ENCODE measurements around the gene SOCS1. TPM values are rescaled to one million over a fixed set of nuclear protein-coding genes. Genes with fewer than 3 reads are reported as not detected.

Gene SOCS1
- total RNA-seq, 1 experiment from 2014 or later = 0.16 TPM

DNA sequence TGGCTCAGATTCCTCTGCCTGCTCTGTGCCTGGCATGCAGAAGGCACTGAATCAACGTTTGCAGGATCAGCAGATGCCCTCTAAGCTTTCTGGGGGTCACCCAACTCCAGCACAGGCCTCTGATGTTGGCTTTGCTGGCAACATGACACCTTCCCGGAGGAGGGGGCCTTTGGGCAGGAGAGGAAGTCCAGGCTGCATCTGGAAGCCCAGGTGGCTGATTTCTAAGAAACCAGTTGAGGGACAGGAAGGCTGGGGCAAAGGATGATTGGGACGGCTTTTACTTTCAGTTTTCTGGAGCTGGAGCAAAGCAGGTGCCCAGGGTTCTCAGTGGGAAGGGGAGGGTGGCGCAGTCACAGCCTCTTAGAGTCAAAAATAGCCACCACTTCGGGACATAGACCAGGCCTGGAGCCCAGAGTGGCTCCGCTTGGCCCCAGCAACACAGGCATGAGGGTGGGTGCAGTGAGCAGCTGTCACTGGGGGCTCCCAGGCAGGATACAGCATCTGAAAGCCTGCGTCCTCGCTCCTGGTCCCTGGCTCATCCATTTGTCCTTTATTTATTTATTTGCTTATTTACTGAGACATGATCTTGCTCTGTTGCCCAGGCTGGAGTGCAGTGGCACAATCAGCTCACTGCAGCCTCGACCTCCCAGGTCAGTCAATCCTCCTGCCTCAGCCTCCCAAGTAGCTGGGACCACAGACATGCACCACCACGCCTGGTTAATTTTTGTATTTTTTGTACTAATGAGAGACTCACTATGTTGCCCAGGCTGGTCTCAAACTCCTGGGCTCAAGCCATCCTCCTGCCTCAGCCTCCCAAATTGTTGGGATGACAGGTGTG lies 15.1 kb downstream of the SOCS1 start:
- Histone ChIP-seq H3K36me3 (no peaks in the 10 kb centered on the region), H3K27me3 (no peaks in the 10 kb centered on the region), H3K9me3 (no peaks in the 10 kb centered on the region), H3K4me3 (no peak overlapping the region)
- DNase-seq = no peak

DNA sequence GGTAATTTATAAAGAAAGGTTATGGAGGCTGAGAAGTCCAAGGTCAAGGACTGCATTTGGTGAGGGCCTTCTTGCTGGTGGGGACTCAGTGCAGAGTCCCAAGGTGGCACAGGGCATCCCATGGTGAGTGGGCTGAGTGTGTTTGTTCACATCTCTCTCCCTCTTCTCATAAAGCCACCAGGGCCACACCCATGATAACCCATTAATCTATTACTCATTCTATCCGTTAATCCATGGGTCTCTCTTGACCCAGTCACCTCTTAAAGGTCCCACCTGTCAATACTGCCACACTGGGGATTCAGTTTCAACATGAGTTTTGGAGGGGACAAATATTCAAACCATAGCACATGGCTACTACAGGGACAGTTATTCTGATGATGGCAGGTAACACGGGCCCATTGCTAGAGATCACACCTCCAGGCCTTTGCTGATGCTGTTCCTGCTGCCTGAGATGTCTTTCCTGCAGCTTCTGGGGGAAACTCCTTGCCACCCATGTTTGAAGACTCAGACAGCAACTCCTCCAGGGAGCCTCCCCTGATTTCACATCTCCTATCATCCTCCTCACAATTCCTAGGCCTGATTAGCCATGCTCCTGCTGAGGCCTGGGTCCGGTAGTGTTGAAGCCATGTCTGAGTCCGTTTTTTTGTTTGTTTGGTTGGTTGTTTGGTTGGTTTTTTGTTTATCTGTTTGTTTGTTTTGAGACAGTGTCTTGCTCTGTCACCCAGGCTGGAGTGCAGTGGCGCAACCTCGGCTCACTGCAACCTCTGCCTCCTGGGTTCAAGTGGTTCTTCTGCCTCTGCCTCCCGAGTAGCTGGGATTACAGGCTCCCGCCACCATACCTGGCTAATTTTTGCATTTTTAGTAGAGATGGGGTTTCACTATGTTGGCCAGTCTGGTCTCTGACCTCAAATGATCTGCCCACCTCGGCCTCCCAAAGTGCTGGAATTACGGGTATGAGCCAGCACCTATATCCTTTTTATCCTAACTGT lies 16.1 kb downstream of the SOCS1 start:
- H3K27me3 ChIP-seq = no peaks in the 10 kb centered on the region
- no peaks in the 10 kb centered on the region for H3K9me3 ChIP-seq
- no peaks in the 10 kb centered on the region for H3K36me3 ChIP-seq
- no peak overlapping the region for H3K4me3 ChIP-seq
- DNase-seq = no peak

DNA sequence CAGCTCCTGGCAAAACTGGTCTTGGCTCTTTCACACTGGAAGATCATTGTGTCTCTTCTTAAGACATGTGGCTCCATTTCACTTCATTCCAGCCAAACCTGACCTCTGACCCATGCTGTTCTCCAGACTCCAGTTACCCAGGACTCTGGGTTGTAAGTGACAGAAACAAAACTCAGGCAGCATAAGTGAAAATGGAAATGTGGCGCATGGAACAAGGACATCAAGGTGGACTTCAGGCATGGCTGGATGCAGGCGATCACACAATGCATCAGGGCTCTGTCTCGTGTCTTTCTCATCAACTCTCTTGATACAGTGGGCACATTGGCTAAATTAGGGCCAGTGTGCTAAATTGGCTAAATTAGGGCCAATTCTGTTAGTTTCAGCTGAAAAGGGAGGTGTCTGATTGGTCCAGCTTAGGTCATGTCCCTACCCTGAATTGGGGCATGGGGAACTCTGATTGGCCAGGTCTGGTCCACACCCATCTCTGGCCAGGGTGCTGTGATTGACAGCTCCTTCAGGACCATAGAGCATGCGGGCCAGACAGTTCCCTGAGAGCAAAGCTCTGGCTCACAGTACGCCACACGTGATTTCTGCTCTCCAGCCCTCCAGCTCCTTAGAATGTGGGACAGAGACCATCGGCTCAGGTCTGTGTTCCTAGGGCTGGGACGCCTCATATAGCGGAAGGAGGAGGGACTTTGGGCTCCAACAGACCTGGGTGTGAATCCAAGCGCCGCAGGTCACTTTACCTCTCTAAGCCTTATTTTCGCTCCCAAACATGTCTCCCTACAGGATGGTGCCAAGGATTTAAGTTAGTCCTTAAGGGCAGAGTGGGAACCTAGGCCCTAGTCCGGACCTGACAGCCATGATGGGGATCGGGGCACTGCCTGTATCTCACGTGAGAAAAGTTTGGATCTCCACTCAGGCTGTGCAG lies 17.5 kb downstream of the SOCS1 start:
- H3K9me3 ChIP-seq = no peaks in the 10 kb centered on the region
- no peaks in the 10 kb centered on the region for H3K36me3 ChIP-seq
- H3K27me3 ChIP-seq = no peaks in the 10 kb centered on the region
- no peak for DNase-seq
- no peak overlapping the region for H3K4me3 ChIP-seq

DNA sequence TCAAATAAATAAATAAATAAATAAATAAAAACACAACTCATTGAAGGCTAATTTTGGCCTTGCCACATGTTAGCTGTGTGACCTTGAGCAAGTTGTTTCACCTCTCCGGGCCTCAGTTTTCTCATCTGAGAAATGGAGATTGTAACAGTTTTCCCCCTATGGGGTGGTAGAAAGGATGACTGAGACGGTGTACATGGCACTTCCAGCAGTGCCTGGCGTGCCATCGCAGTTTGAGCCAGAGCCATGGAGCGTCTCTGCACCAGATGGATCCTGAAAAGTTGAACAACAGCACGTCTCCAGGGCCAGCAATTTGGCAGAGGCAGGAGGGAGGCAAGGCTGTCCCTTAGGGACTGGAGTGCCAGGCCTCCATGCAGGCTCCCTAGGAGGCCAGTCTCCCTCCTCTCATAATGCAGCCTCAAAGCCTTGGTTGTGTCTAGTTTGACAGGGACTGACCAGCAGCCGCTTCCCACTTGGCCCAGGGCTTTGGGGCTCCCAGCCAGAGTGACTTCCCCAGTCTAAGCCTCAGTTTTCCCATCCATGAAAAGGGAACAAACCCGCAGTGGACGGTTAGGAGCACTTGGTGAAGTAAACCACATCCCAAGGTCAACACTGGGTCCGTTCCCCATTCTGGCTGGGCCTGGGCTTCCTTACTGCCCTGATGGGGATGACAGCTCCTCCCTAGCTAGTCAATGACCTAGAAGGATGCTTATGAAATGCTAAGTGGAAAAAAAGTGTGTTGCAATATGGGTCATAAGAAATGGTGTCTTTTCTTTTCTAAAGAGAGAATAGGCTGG lies 19.3 kb downstream of the SOCS1 start:
- no peak overlapping the region for H3K4me3 ChIP-seq
- no peaks in the 10 kb centered on the region for H3K9me3 ChIP-seq
- DNase-seq = no peak
- H3K27me3 ChIP-seq = no peaks in the 10 kb centered on the region
- H3K36me3 ChIP-seq = no peaks in the 10 kb centered on the region

DNA sequence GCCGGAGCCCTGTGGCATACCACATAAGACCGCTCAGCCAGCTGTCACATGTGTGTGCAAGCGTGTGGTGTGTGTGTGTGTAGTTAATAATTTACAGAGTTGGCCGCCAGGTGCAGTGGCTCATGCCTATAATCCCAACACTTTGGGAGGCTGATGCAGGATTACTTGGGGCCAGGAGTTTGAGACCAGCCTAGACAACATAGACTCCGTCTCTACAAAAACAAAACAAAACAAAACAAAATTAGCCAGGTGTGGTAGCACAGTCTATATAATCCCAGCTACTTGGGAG lies 20.4 kb downstream of the SOCS1 start:
- Histone ChIP-seq H3K36me3 (no peaks in the 10 kb centered on the region), H3K9me3 (no peaks in the 10 kb centered on the region), H3K27me3 (no peaks in the 10 kb centered on the region), H3K4me3 (no peak overlapping the region)
- DNase-seq = no peak

DNA sequence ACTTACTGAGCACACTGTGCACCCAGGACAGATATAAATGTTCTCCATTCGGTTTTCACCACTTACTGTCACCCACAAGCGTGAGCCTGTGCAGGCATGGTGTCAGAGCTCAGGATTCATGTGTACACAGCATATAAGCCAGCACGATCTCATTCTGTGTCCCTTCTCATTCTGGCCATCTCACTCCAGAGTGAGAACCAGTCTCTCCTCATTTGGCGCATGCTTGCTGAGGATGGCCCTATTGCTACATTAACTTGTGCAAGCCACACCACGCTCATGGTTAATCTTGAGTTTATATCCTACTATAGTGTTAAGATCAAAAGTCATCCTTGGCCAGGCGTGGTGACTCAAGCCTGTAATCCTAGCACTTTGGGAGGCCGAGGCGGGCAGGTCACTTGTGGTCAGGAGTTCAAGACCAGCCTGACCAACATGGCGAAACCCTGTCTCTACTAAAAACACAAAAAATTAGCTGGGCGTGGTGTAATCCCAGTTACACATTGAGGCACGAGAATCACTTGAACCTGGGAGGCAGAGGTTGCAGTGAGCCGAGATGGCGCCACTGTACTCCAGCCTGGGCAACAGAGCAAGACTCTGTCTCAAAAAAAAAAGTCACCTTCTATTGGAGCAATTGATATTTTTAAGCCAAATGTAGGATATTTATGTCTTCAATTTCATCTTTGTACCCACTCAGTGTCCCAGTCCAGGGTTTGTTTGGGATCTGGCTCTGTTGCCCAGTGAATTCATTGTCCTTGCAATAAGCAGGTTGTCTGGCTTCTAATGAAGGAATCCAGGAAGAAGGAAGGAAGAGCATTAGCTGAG lies 20.9 kb downstream of the SOCS1 start:
- H3K36me3 ChIP-seq = no peaks in the 10 kb centered on the region
- H3K4me3 ChIP-seq = no peak overlapping the region
- H3K9me3 ChIP-seq = no peaks in the 10 kb centered on the region
- DNase-seq = no peak
- no peaks in the 10 kb centered on the region for H3K27me3 ChIP-seq

DNA sequence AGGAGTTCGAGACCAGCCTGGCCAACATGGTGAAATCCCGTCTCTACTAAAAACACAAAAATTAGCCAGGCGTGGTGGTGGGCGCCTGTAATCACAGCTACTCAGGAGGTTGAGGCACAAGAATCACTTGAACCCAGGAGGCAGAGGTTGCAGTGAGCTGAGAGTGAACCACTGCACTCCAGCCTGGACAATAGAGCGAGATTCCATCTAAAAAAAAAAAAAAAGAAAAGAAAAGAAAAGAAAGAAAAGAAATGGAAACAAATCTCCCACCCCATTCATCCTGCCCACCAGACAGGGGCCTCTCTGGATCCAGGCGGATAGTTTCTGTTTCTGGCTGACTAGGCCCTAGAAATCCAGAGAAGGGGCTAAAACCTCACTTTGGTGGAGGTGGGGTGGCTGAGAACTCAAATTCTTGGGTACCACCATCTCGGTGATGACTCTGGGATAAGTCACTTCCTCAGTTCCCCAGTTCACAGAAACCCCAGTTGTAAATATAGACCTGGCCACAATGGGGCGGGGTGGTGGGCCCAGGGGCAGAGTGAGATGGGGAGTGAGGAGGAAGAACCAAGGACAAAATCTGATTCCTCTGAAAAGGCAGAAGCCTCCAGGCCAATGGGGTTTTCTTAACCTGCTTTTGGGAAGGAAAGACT lies 22.2 kb downstream of the SOCS1 start:
- Histone ChIP-seq H3K9me3 (no peaks in the 10 kb centered on the region), H3K4me3 (no peak overlapping the region), H3K27me3 (no peaks in the 10 kb centered on the region), H3K36me3 (no peaks in the 10 kb centered on the region)
- DNase-seq = no peak

DNA sequence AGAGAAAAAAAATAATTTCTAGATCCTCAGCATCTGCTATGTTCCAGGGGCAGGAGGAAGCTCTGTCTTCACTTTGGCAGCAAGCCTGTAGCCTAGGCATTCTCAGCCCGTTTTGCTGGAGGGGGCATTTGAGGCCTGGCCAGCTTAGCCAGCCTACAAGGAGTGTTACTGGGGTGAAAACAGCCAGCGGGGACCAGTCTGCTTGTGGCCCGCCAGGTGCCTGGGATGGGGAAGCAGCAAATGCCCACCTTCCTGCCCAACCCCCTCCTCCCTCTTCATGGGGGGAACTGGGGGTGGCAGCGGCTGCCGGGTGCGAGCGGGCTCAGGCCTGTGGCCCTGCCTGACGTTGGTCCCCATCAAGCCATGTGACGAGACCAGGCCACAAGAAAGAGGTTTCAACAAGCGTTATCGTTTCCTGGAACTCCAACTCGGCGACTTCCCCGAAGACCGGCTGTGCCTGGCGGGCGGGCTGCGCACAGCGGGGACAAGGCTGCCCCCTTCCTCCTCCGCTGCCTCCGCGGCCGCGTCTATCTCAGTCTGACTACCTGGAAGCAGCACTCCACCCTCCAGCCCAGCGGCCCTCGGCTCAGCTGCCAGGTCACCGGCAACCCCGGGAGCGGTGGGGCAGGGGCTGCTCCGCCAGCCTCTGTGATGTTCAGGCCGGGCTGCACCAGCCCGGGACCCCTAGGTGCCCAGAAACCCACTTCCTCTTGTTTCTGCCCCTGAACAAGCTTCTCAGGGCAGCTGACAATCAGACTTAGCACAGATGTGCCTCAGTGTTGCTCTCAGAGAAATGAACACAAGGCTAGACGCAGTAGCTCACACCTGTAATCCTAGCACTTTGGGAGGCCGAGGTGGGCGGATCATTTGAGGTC lies 22.9 kb downstream of the SOCS1 start:
- no peaks in the 10 kb centered on the region for H3K27me3 ChIP-seq
- H3K4me3 ChIP-seq = no peak overlapping the region
- DNase-seq = no peak
- H3K36me3 ChIP-seq = no peaks in the 10 kb centered on the region
- H3K9me3 ChIP-seq = no peaks in the 10 kb centered on the region

DNA sequence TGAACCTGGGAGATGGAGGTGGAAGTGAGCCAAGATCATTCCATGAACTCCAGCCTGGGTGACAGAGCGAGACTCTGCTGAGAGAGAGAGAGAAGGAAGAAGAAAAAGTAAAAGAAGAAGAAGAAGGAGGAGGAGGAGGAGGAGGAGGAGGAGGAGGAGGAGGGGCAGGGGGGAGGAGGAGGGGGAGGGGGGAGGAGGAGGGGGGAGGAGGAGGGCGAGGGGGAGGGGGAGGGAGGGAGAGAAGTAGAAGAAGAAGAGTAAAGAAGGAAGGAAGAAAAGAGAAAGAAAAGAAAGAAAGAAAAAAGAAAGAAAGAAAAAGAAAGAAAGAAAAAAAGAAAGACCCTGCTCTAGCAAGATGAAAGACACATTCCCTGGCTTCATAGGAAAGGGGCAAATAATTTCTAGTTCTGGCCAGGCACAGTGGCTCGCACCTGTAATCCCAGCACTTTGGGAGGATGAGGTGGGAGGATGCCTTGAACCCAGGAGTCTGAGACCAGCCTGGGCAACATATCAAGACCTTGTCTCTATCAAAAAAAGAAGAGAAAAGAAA lies 23.6 kb downstream of the SOCS1 start:
- H3K9me3 ChIP-seq = no peaks in the 10 kb centered on the region
- no peaks in the 10 kb centered on the region for H3K36me3 ChIP-seq
- H3K27me3 ChIP-seq = no peaks in the 10 kb centered on the region
- DNase-seq = no peak
- no peak overlapping the region for H3K4me3 ChIP-seq

DNA sequence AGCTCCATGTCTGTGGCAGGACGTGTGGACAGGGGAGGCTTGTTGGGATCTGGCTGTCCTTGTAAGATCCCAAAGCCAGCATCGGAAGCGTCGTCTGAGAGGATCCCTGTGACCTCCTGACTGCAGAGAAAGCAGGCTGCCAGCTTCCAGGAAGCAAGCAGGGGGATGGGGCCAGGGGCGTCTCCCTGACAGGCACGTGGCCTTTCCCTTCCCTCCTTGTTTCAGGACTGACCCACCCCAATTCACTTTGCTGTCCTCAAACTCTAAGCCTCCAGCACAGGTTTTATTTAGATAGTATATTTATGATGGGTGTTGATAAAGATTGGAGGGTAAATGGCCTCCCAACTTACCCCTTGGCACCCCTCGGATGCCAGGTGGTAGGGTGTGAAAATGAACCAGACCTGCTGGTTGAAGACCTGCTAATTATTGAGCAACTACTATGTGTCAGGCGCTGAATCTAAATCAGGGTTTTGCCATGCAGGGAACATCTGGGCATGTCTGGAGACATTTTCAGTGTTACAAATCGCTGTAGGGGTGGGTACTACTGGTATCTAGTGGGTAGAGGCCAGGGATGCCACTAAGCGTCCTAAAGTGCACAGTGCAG lies 24.5 kb downstream of the SOCS1 start:
- Histone ChIP-seq H3K4me3 (no peak overlapping the region), H3K9me3 (no peaks in the 10 kb centered on the region), H3K27me3 (no peaks in the 10 kb centered on the region), H3K36me3 (no peaks in the 10 kb centered on the region)
- DNase-seq = no peak

DNA sequence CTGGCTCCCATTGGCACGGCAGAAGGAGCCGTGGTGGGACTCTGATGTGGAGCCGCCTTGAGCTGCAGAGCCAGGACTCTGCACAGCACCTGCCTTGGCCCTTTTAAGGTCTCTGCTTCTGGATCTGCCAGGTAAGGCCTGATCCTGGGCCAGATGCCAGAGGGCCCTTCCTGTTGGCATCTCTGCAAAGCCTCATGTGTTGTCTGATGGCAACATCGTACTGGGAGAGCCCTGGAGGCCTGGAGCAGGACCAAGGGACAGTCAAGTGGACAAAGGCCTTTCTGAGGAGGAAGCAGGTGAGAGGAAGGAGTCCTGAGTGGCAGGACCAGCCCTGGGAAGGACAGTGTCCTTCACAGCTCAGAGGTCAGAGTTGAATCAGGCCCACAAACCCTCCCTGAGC lies 26.1 kb downstream of the SOCS1 start:
- DNase-seq = no peak
- Histone ChIP-seq H3K4me3 (no peak overlapping the region), H3K27me3 (no peaks in the 10 kb centered on the region), H3K9me3 (no peaks in the 10 kb centered on the region), H3K36me3 (no peaks in the 10 kb centered on the region)

DNA sequence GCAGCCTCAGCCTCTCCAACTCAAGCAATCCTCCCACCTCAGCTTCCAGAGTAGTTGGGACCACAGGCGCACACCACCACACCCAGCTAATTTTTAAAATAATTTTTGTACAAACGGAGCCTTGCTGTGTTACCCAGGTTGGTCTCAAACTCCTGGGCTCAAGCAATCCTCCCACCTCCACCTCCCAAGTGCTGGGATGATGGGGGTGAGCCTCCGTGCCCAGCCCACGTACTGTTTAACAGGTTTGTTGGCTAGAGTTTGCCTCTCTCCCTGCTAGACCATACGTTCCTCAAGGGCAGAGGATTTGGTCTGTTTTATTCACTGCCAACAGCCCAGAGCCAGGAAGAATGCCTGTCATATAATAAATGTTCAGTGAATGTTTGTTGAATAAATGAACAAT lies 26.6 kb downstream of the SOCS1 start:
- Histone ChIP-seq H3K4me3 (no peak overlapping the region), H3K36me3 (no peaks in the 10 kb centered on the region), H3K27me3 (no peaks in the 10 kb centered on the region), H3K9me3 (no peaks in the 10 kb centered on the region)
- DNase-seq = no peak

DNA sequence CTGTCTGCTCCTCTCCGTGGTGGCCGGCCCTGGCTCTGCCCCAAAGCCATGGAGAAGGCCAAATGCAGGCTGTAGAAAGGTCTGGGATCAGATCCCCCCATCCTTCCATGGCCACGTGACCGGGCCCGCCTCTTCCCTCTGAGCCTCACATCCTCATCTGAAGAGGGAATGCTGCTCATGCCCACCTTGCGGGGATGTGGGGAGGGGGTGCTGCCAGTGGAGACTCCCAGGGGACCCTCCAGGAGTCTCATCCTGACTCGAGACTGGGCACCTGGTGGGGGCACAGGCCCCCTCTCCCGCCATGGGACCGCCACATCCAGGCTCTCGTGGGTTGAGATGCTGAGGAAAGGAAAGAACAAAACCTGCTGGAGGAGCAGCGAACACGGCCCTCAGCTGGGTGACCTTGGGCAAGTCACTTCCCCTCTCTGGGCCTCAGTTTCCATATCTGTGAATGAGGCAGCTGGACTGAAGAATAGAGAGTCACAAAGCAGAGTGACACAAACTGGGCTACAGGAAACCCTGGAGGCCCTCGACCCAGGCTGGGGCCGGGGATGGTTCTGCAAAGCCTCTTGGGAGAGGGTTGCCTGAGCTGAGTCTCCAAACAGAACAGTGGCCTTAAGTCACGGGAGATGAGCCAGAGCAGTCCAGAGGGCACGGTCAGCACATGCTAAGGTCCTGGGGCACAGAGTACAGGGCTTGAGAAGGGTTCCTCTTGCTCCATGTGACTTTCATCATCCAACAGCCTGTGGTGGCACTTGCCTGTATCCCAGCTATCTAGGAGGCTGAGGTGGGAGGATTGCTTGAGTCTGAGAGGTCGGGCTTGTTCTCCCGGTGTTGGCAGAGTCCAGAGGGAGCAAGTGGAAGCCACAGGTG lies 30.1 kb downstream of the SOCS1 start:
- DNase-seq = no peak
- Histone ChIP-seq H3K36me3 (no peaks in the 10 kb centered on the region), H3K27me3 (no peaks in the 10 kb centered on the region), H3K9me3 (no peaks in the 10 kb centered on the region), H3K4me3 (no peak overlapping the region)

Measured in MG63 (cell line).